ENCODE results near the gene TEKT2. TPM values are rescaled to one million over a fixed set of nuclear protein-coding genes. Genes with fewer than 3 reads are reported as not detected.

TEKT2 gene
- total RNA-seq, 4 donors from 2014 or later: 0.57 TPM; not detected in 3

GRCh38 chr1:36116901-36117300 lies 33.0 kb downstream of the TEKT2 start:
- no peak for TF ChIP-seq CTCF (IDR thresholded peaks at IDR 0.05; ENCODE audit: low read depth)

- TF ChIP-seq CTCF (IDR thresholded peaks at IDR 0.05; ENCODE audit: low read depth): no peak
Measured at GRCh38 chr1:36118447-36119204, 34.7 kb downstream of the TEKT2 start.

GRCh38 chr1:36119456-36119855 lies 35.6 kb downstream of the TEKT2 start:
- no peak for TF ChIP-seq CTCF (IDR thresholded peaks at IDR 0.05; ENCODE audit: low read depth)

GRCh38 chr1:36122062-36123030 lies 38.5 kb downstream of the TEKT2 start:
- TF ChIP-seq CTCF (IDR thresholded peaks at IDR 0.05; ENCODE audit: low read depth): no peak

GRCh38 chr1:36123356-36123755 lies 39.5 kb downstream of the TEKT2 start:
- TF ChIP-seq CTCF (IDR thresholded peaks at IDR 0.05; ENCODE audit: low read depth): no peak

- TF ChIP-seq CTCF (IDR thresholded peaks at IDR 0.05; ENCODE audit: low read depth): no peak
Measured at GRCh38 chr1:36124404-36125128, 40.7 kb downstream of the TEKT2 start.

All from subcutaneous adipose tissue (tissue), 4 donors.